ENCODE data around the gene ADK.

DNA sequence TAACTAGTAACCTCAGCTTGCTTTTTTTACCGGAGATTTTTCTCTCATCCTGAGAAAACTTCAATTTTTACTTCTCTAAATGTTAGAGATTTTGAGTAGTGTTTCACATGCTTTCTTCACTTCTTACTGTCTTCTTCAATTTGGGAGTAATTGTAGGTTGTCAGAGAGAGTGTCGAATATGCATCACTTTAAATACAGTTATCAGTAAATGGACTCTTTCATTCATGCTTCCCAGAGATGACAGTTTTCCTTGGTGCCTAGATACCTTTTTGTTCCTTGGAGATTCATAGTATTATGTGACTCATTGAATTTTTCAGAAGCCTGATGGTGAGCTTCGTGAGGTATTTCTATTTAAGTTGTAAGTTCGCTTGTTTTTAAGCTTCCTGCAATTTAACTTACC is 169.7 kb downstream of the ADK start:
- TF ChIP-seq, protein P1, sequence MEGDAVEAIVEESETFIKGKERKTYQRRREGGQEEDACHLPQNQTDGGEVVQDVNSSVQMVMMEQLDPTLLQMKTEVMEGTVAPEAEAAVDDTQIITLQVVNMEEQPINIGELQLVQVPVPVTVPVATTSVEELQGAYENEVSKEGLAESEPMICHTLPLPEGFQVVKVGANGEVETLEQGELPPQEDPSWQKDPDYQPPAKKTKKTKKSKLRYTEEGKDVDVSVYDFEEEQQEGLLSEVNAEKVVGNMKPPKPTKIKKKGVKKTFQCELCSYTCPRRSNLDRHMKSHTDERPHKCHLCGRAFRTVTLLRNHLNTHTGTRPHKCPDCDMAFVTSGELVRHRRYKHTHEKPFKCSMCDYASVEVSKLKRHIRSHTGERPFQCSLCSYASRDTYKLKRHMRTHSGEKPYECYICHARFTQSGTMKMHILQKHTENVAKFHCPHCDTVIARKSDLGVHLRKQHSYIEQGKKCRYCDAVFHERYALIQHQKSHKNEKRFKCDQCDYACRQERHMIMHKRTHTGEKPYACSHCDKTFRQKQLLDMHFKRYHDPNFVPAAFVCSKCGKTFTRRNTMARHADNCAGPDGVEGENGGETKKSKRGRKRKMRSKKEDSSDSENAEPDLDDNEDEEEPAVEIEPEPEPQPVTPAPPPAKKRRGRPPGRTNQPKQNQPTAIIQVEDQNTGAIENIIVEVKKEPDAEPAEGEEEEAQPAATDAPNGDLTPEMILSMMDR (conservative IDR thresholded peaks at IDR 0.05; ENCODE audit: low read depth, low read length) = no peak
- TF ChIP-seq, protein P2, sequence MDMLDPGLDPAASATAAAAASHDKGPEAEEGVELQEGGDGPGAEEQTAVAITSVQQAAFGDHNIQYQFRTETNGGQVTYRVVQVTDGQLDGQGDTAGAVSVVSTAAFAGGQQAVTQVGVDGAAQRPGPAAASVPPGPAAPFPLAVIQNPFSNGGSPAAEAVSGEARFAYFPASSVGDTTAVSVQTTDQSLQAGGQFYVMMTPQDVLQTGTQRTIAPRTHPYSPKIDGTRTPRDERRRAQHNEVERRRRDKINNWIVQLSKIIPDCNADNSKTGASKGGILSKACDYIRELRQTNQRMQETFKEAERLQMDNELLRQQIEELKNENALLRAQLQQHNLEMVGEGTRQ (IDR thresholded peaks at IDR 0.05; ENCODE audit: low read depth, low read length) = no peak
- TF ChIP-seq MXI1 (IDR thresholded peaks at IDR 0.05; ENCODE audit: borderline replicate concordance, low read depth, low read length) (no peak), POLR2A (IDR thresholded peaks at IDR 0.05; ENCODE audit: low read depth, low read length) (no peak), SMC3 (IDR thresholded peaks at IDR 0.05; ENCODE audit: low read depth, low read length) (no peak), MAZ (IDR thresholded peaks at IDR 0.05; ENCODE audit: borderline replicate concordance, low read depth, low read length) (no peak), RAD21 (IDR thresholded peaks at IDR 0.05; ENCODE audit: low read length) (no peak), FOS (IDR thresholded peaks at IDR 0.05; ENCODE audit: low read depth, low read length) (no peak), RFX5 (IDR thresholded peaks at IDR 0.05; ENCODE audit: low read depth, low read length) (no peak), CHD1 (IDR thresholded peaks at IDR 0.05; ENCODE audit: low read depth, low read length) (no peak), NFE2L2 (IDR thresholded peaks at IDR 0.05; ENCODE audit: low read depth, low read length) (no peak), CEBPB (IDR thresholded peaks at IDR 0.05; ENCODE audit: low read depth, low read length) (no peak)
- TF ChIP-seq, protein P3, sequence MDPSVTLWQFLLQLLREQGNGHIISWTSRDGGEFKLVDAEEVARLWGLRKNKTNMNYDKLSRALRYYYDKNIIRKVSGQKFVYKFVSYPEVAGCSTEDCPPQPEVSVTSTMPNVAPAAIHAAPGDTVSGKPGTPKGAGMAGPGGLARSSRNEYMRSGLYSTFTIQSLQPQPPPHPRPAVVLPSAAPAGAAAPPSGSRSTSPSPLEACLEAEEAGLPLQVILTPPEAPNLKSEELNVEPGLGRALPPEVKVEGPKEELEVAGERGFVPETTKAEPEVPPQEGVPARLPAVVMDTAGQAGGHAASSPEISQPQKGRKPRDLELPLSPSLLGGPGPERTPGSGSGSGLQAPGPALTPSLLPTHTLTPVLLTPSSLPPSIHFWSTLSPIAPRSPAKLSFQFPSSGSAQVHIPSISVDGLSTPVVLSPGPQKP (IDR thresholded peaks at IDR 0.05; ENCODE audit: borderline replicate concordance, low read depth, low read length) = no peak

All from IMR-90 (cell line).